ENCODE data around the gene NARF.

- TF ChIP-seq CTCF (IDR thresholded peaks at IDR 0.05) (no peak), POLR2A (IDR thresholded peaks at IDR 0.05) (no peak)
Measured at GRCh38 chr17:82443465-82444283, 14.9 kb upstream of the NARF start.

Measured in esophagus squamous epithelium (tissue), 4 donors.